Panc1 (cell line): ENCODE data around the gene SMARCAD1.

ENCODE experiments used
- CTCF ChIP-seq: fragments of 450-650 bp; IDR thresholded peaks from 2 replicates; pipeline ENCODE4 v1.5.1; 2017; ENCODE audit warnings: mild to moderate bottlenecking
- REST ChIP-seq, 2 experiments: IDR thresholded peaks; 2 replicates each; pipeline ENCODE4 v1.6.1; 2011 to 2012; ENCODE audit warnings: low read depth in 2 of 2, control low read depth in 1 of 2, low read length in 1 of 2, mild to moderate bottlenecking in 1 of 2, moderate library complexity in 1 of 2; ENCODE audit not compliant: insufficient read depth in 1 of 2
- SIN3A ChIP-seq: IDR thresholded peaks from 2 replicates; pipeline ENCODE4 v1.6.1; 2012; ENCODE audit warnings: low read depth, mild to moderate bottlenecking, low read length, moderate library complexity, borderline replicate concordance; ENCODE audit not compliant: insufficient read depth
- TCF7L2 ChIP-seq: IDR thresholded peaks from 2 replicates; pipeline ENCODE4 v1.6.1; 2011; ENCODE audit warnings: mild to moderate bottlenecking, low read depth, low read length, inconsistent platforms

GRCh38 chr4:94334962-94335361, 127.3 kb downstream of the SMARCAD1 start:
- TF ChIP-seq CTCF (no peak), REST (IDR thresholded peaks at IDR 0.05; ENCODE audit: insufficient read depth in 1 of 2, low read depth in 2 of 2, low read length in 1 of 2) (no peak), TCF7L2 (no peak), SIN3A (no peak)
